Left renal pelvis (tissue), 4 donors: ENCODE data around the gene DAPP1. TPM values are rescaled to one million over a fixed set of nuclear protein-coding genes. Genes with fewer than 3 reads are reported as not detected.

Experiments used
- DNase-seq, 4 donors: peaks; one replicate each; pipeline ENCODE4 v3.0.0-alpha.2; 2013; ENCODE audit warnings: low read depth in 4 of 4, low spot score in 3 of 4
- polyA plus RNA-seq, 4 donors: library from polyadenylated mRNA; unstranded; fragments of 120-200 nt; gene quantifications; one replicate each; pipeline ENCODE4 v1.2.1, GENCODE V29; 2013; ENCODE audit not compliant: insufficient read length in 4 of 4

The DAPP1 gene
- polyA plus RNA-seq, 4 donors = 1.1 to 1.6 (median 1.4) TPM

DNA sequence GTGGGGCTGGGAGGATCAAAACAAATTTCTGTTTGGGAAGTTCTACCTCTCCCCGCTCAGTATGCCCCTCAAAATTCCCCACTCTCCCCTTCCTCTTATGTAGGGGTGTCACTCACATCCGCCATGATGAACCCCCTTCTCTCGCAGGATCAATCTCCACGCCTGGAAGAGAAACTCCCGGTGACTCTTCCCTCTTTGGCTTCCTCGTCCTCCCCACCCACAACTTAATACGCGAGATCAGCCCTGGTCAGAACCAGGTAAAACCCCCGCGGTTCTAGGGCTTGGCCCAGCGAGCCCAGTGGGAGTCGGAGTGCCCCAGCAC lies 77.2 kb downstream of the DAPP1 start:
- peak in 1 of 4 donors; percentile 5 for DNase-seq

- DNase-seq = peak; percentile 77 to 86 (median 82)
Observed at GRCh38 chr4:99894161-99894997, 77.8 kb downstream of the DAPP1 start, which contains the start of gene LAMTOR3. Gene LAMTOR3 (minus strand): TSS chr4:99894427. CDS start chr4:99893963, 464 bp downstream.

- no peak for DNase-seq
Observed at GRCh38 chr4:99894998-99895397, 78.4 kb downstream of the DAPP1 start.

GRCh38 chr4:99915449-99915848 lies 98.8 kb downstream of the DAPP1 start:
- DNase-seq = no peak

GRCh38 chr4:99917575-99917974 lies 100.9 kb downstream of the DAPP1 start:
- DNase-seq = no peak

DNA sequence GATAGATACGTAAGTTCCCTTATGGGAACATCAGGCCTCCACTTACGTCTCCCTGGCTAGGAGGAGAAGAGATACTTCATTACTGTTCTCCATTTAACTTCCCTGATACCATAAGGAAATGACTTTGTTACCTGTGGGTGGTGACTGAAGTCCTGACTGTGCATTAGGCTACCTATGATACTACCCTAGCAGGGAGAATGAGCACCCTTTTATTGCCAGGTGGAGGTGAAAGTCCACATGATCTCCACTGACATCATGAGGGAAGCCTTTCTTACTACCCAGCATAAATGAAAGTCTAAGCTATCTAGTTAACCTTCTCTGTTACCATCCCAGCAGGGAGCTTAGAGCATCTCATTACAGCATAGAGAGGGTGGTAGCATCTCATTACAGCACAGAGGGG lies 102.0 kb downstream of the DAPP1 start:
- DNase-seq = no peak

Other genes starting within 250 kb of the DAPP1 start
- 10 to 100 TPM in 2 of 4 donors, 1 to 10 TPM in 1, under 1 TPM in 1; 0.98 to 11.7 (median 8.1) TPM for gene MTTP, start 242.0 kb upstream of the DAPP1 start, polyA plus RNA-seq
- under 1 TPM; 0.44 to 0.93 (median 0.78) TPM for gene C4orf54, start 159.0 kb upstream of the DAPP1 start, polyA plus RNA-seq
- 100 to 1,000 TPM in 2 of 4 donors, 10 to 100 TPM in 2; 77.8 to 128 (median 94.9) TPM for gene LAMTOR3, start 77.6 kb downstream of the DAPP1 start, polyA plus RNA-seq
- gene DNAJB14, start 129.8 kb downstream of the DAPP1 start, polyA plus RNA-seq = 10 to 100 TPM; 33.7 to 45.2 (median 35.4) TPM
- 100 to 1,000 TPM; 258 to 376 (median 369) TPM for gene H2AZ1, start 133.4 kb downstream of the DAPP1 start, polyA plus RNA-seq